HG02763 (cell line): ENCODE data around the gene RPS6KL1.

Experiments used
- ATAC-seq: cut with Tn5 transposase; IDR thresholded peaks from one replicate; pipeline ENCODE4 v1.9.1; 2021; ENCODE audit warnings: mild to moderate bottlenecking, moderate library complexity; ENCODE audit not compliant: unreplicated experiment

The RPS6KL1 gene

GRCh38 chr14:74860899-74861733 lies 61.9 kb downstream of the RPS6KL1 start:
- ATAC-seq, result no peak

GRCh38 chr14:74859757-74860552 lies 63.1 kb downstream of the RPS6KL1 start:
- no peak for ATAC-seq

- no peak for ATAC-seq
These were observed 65.0 kb downstream of the RPS6KL1 start for GRCh38 chr14:74858022-74858421.

- no peak for ATAC-seq
These were observed 66.7 kb downstream of the RPS6KL1 start for GRCh38 chr14:74856366-74856765.

- ATAC-seq, result no peak
These were observed 67.1 kb downstream of the RPS6KL1 start for GRCh38 chr14:74855945-74856344.

GRCh38 chr14:74855021-74855420 lies 68.0 kb downstream of the RPS6KL1 start:
- no peak for ATAC-seq
